T-helper 1 cell treated with Interleukin-12 subunit alpha and Interleukin-12 subunit beta and Interleukin-4 antibody, amounts not matched to agents 30 μg/mL and 1 μg/mL, for 36 hours (primary cell): Measurements from ENCODE around the gene TRAF2.

Source experiments
- H3K27ac Mint-ChIP-seq: one replicate; pipeline ENCODE4 v1.8.0; 2021; ENCODE audit warnings: mild to moderate bottlenecking, mixed read lengths
- H3K27me3 Mint-ChIP-seq: one replicate; pipeline ENCODE4 v1.8.0; 2021; ENCODE audit warnings: low read depth, mixed read lengths
- H3K36me3 Mint-ChIP-seq: one replicate; pipeline ENCODE4 v1.8.0; 2021; ENCODE audit warnings: low read depth, mixed read lengths
- H3K4me1 Mint-ChIP-seq: one replicate; pipeline ENCODE4 v1.8.0; 2021; ENCODE audit warnings: low read depth, mixed read lengths
- H3K4me3 Mint-ChIP-seq: one replicate; pipeline ENCODE4 v1.8.0; 2021; ENCODE audit warnings: mild to moderate bottlenecking, moderate library complexity, mixed read lengths
- H3K9me3 Mint-ChIP-seq: one replicate; pipeline ENCODE4 v1.8.0; 2021; ENCODE audit warnings: mixed read lengths

The TRAF2 gene

DNA sequence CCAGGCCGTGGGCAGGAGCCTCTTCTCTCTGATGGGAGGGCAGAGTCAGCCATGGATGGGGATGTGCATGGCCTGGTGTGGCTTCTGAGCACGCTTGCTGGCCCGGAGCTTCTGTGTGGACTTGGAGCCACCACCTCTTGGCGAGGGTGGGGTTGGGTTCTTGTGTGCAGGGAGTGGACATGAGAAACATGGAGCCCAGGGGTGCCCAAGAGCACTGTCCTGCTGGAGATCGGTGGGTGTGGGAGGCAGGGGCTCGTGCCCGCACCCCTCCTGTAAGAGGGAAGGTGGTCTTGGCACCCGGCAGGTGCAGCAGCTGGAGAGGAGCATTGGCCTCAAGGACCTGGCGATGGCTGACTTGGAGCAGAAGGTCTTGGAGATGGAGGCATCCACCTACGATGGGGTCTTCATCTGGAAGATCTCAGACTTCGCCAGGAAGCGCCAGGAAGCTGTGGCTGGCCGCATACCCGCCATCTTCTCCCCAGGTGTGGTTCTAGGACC, 34.5 kb downstream of the TRAF2 start:
- no peaks in the 10 kb centered on the region for H3K27me3 Mint-ChIP-seq
- H3K27ac Mint-ChIP-seq: no peak overlapping the region
- H3K36me3 Mint-ChIP-seq: peaks cover 41% of the 10 kb centered on the region
- H3K4me3 Mint-ChIP-seq: no peak overlapping the region
- H3K4me1 Mint-ChIP-seq: peaks cover 3% of the 10 kb centered on the region
- H3K9me3 Mint-ChIP-seq: no peaks in the 10 kb centered on the region

DNA sequence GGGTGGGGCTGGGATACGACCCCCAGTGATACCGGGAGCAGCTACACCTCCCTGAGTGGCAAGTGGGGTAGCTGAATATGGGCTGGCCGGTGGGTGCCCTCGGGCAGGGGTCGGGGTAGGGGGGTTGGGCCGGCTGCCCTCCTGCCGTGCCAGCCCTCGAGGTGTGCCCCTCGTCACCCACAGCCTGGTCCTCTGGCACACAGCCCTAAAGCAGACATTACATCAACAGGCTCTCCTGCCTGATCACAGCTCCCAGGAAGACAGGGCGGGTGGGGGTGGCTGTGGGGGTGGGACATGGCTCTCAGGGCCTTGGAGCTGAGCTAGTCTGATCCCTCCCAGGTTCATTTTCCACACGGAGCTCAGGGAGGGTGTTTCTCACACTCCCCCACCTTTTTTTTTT, 35.0 kb downstream of the TRAF2 start:
- Mint-ChIP-seq H3K4me1 (peaks cover 3% of the 10 kb centered on the region), H3K4me3 (no peak overlapping the region), H3K9me3 (no peaks in the 10 kb centered on the region), H3K36me3 (peaks cover 37% of the 10 kb centered on the region), H3K27ac (no peak overlapping the region), H3K27me3 (no peaks in the 10 kb centered on the region)

DNA sequence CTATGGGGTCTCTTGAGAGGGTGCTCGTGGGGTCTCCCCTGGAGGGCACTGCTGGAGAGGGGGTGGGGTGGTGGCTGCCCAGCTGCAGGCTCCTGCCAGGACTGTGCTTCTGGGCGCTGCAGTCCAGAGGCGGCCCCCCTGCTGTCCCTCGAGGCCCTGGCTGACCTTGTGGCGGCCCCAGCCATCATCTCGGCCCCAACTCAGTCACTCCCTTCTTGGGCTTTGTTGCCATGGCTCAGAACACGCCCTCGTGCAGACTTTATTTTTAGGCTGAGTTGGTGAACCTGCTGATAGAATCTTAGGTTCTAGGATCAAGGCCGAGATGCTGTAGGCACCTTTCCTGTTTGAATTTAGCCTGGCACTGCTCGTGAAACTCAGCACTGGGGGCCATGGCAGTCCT, 35.4 kb downstream of the TRAF2 start:
- Mint-ChIP-seq H3K27ac (no peak overlapping the region), H3K4me1 (peaks cover 3% of the 10 kb centered on the region), H3K36me3 (peaks cover 37% of the 10 kb centered on the region), H3K9me3 (no peaks in the 10 kb centered on the region), H3K4me3 (no peak overlapping the region), H3K27me3 (no peaks in the 10 kb centered on the region)

DNA sequence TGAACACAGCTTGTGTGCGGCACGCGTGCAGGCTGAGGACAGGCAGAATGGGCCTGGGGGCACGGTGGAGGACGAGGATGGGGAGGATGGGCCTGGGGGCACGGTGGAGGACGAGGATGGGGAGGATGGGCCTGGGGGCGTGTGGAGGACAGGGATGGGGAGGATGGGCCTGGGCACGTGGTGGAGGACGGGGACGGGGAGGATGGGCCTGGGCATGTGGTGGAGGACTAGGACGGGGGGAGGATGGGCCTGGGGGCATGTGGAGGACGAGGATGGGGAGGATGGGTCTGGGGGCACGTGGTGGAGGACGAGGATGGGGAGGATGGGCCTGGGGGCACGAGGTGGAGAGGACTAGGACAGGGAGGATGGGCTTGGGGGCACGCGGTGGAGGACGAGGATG, 36.2 kb downstream of the TRAF2 start:
- Mint-ChIP-seq H3K27ac (no peak overlapping the region), H3K4me1 (peaks cover 3% of the 10 kb centered on the region), H3K4me3 (no peak overlapping the region), H3K27me3 (no peaks in the 10 kb centered on the region), H3K9me3 (no peaks in the 10 kb centered on the region), H3K36me3 (peaks cover 34% of the 10 kb centered on the region)

DNA sequence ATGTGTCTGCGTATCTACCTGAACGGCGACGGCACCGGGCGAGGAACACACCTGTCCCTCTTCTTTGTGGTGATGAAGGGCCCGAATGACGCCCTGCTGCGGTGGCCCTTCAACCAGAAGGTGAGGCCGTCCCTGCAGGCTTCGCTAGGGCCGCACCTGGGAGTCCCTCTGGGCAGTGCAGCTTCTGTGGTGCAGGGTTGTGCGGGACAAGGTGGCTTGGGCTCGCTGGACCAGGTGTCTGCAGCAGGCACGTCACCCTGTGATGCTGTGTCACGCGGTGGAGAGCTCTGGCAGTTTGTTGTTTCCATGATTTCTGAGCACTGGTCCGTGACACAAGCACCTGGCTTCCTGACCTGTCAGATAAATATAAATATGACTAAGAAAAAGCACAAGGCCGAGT, 37.6 kb downstream of the TRAF2 start:
- H3K4me1 Mint-ChIP-seq: peaks cover 4% of the 10 kb centered on the region
- peaks cover 38% of the 10 kb centered on the region for H3K36me3 Mint-ChIP-seq
- no peaks in the 10 kb centered on the region for H3K27me3 Mint-ChIP-seq
- no peaks in the 10 kb centered on the region for H3K9me3 Mint-ChIP-seq
- no peak overlapping the region for H3K4me3 Mint-ChIP-seq
- H3K27ac Mint-ChIP-seq: no peak overlapping the region

DNA sequence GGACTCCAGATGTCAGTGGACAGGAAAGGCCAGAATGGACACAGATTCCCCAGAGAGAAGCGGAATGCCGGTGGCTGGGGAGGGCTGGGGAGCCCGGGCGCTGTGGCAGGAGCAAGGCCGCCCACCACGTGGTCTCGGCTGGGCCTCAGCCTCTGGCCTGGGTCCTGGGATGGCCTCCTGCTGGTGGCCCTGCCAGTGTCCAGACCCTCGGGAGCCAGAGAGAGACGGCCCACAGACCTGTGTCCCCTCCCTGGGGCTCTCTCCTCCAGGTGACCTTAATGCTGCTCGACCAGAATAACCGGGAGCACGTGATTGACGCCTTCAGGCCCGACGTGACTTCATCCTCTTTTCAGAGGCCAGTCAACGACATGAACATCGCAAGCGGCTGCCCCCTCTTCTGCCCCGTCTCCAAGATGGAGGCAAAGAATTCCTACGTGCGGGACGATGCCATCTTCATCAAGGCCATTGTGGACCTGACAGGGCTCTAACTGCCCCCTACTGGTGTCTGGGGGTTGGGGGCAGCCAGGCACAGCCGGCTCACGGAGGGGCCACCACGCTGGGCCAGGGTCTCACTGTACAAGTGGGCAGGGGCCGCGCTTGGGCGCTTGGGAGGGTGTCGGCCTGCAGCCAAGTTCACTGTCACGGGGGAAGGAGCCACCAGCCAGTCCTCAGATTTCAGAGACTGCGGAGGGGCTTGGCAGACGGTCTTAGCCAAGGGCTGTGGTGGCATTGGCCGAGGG, 39.3 kb downstream of the TRAF2 start:
- H3K27me3 Mint-ChIP-seq: no peaks in the 10 kb centered on the region
- H3K9me3 Mint-ChIP-seq: no peaks in the 10 kb centered on the region
- no peak overlapping the region for H3K4me3 Mint-ChIP-seq
- no peak overlapping the region for H3K27ac Mint-ChIP-seq
- peaks cover 6% of the 10 kb centered on the region for H3K4me1 Mint-ChIP-seq
- H3K36me3 Mint-ChIP-seq: peaks cover 34% of the 10 kb centered on the region

DNA sequence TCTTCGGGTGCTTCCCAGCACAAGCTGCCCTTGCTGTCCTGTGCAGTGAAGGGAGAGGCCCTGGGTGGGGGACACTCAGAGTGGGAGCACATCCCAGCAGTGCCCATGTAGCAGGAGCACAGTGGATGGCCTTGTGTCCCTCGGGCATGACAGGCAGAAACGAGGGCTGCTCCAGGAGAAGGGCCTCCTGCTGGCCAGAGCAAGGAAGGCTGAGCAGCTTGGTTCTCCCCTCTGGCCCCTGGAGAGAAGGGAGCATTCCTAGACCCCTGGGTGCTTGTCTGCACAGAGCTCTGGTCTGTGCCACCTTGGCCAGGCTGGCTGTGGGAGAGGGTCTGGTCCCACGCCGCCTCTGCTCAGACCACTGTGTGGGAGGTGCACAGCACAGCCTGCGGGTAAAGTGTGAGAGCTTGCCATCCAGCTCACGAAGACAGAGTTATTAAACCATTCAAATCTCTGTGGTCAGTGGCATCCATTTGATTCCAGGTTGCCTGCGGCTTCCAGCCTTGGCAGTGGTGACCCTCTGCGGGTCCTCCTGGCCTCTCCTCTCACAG, 39.9 kb downstream of the TRAF2 start:
- peaks cover 33% of the 10 kb centered on the region for H3K36me3 Mint-ChIP-seq
- no peak overlapping the region for H3K4me3 Mint-ChIP-seq
- no peaks in the 10 kb centered on the region for H3K27me3 Mint-ChIP-seq
- peaks cover 6% of the 10 kb centered on the region for H3K4me1 Mint-ChIP-seq
- H3K9me3 Mint-ChIP-seq: no peaks in the 10 kb centered on the region
- H3K27ac Mint-ChIP-seq: peak overlapping the region; percentile 52

DNA sequence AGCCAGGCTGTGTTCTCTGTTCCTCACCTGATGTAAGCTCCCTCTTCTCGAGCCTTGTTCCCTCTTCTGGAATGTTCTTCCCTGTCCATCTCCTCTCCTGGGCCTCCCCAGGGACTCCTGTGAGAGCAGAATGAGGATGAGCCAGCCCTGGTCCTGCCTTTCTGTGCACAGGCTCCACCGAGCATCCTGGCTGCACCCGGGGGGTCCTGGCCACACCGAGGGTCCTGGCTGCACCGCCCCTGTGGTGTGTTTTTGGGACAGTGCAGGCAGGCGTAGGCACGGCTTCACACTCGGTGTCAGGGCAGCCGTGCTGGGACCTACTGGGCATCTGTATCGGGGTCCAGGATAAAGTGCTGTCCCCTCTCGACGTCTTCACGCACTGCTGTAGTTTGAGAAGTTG, 40.4 kb downstream of the TRAF2 start:
- Mint-ChIP-seq H3K36me3 (peaks cover 34% of the 10 kb centered on the region), H3K27ac (peak overlapping the region; percentile 52), H3K4me1 (peaks cover 6% of the 10 kb centered on the region), H3K4me3 (no peak overlapping the region), H3K9me3 (no peaks in the 10 kb centered on the region), H3K27me3 (no peaks in the 10 kb centered on the region)

DNA sequence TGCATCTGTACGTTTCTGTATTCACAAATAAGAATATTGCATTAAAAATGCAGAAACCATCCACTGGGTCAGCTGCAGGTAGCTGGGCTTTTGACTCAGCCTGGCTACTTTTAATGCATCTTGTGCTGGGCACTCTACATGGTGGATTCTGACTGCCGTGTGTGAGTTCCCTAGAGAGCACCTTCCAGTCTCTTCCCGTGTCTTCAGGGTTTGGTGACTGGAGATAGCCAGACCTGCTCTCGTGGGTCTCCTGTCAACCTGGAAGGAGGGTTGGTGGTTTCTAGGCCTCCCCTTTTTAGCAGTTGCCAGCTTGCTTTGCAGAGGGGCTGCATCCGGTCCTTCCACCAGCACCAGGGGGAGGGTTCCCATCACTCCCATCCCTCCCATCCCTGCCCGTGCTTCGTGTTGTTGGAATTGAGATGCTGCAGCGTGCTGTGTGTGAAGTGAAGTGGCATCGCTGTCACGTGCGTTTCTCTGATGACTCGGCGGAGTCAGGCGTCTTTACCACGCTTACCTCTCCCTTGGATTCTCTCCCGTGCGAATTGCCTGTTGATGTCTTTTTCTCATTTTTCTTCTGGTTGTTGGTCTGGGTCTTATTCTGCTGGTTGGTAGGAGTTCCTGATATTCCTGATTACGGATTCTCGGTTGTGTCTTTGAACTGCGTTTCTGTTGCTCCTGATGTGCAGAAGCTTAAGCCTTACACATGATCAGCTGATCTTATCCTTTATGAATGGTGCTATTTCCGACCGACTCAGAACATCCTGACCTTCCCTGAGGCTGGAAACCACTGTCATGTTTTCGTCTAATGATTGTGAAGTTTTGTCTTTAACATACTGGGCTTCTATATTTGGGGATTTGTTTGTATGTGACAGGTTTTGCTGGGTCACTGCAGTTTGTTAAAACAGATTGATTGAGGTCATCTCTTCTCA, 41.3 kb downstream of the TRAF2 start:
- peaks cover 37% of the 10 kb centered on the region for H3K36me3 Mint-ChIP-seq
- no peaks in the 10 kb centered on the region for H3K9me3 Mint-ChIP-seq
- peaks cover 10% of the 10 kb centered on the region for H3K4me1 Mint-ChIP-seq
- H3K4me3 Mint-ChIP-seq: no peak overlapping the region
- peak overlapping the region; percentile 28 for H3K27ac Mint-ChIP-seq
- H3K27me3 Mint-ChIP-seq: no peaks in the 10 kb centered on the region

DNA sequence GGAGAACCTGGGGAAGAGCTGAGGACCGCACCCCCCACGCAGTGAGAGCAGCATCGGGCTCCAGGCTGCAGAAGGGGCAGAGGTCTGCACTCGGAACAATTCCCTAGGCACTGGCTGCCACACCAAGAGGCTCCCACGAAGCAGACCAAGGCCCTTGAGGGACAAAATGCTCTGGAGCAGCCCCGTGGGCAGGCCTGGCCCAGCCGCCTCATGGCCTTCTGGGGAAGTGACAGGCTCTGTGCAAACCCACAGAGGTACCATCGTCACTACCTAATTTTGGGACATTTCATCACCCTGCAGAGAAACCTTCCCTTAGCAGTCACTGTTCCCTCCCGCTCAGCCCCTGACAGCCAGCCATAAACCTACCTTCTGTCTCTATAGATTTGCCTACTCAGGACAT, 42.3 kb downstream of the TRAF2 start:
- Mint-ChIP-seq H3K9me3 (no peaks in the 10 kb centered on the region), H3K27ac (peak overlapping the region; percentile 3), H3K36me3 (peaks cover 43% of the 10 kb centered on the region), H3K4me1 (peaks cover 12% of the 10 kb centered on the region), H3K27me3 (no peaks in the 10 kb centered on the region), H3K4me3 (no peak overlapping the region)

DNA sequence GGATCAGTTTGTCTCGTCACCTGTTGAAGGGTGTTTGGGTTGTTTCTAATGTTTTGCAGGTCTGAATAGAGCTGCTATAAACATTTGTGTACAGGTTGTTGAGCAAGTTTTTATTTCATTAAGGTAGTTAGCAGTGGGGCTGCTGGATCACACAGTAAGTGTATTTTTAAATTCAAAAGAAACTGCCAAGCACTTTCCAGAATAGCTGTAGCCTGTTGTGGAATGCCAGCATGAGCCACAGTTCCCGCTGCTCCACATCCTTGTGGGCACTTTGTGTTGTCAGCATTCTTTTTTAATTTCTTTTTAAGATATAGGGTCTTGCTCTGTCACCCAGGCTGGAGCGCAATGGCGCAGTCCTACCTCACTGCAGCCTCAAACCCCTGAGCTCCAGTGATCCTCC, 43.7 kb downstream of the TRAF2 start:
- no peaks in the 10 kb centered on the region for H3K9me3 Mint-ChIP-seq
- H3K27ac Mint-ChIP-seq: no peak overlapping the region
- H3K4me1 Mint-ChIP-seq: peaks cover 19% of the 10 kb centered on the region
- peaks cover 46% of the 10 kb centered on the region for H3K36me3 Mint-ChIP-seq
- no peak overlapping the region for H3K4me3 Mint-ChIP-seq
- H3K27me3 Mint-ChIP-seq: no peaks in the 10 kb centered on the region

DNA sequence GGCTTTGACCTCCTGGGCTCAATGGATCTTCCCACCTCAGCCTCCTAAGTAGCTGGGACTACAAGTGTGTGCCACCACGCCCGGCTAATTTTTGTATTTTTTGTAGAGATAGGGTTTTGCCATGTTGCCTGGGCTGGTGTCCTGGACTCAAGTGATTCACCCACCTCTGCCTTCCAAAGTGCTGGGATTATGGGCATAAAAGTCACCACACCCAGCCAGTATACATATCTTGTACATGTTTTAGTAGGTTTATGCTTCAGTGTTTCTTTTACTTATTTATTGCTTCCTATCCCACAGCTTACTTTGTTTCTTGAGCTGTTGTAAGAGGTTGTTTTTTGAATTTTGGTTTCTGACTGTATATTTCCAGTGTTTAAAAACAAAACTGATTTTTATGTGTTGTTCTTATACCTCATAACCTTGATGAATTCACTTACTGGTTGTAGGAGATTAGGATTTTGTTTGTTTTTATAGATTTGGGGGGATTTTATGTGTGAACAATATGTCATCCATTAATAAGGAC, 45.4 kb downstream of the TRAF2 start:
- Mint-ChIP-seq H3K4me3 (no peak overlapping the region), H3K27ac (peak overlapping the region; percentile 18), H3K36me3 (peaks cover 47% of the 10 kb centered on the region), H3K9me3 (no peaks in the 10 kb centered on the region), H3K4me1 (peaks cover 19% of the 10 kb centered on the region), H3K27me3 (no peaks in the 10 kb centered on the region)

DNA sequence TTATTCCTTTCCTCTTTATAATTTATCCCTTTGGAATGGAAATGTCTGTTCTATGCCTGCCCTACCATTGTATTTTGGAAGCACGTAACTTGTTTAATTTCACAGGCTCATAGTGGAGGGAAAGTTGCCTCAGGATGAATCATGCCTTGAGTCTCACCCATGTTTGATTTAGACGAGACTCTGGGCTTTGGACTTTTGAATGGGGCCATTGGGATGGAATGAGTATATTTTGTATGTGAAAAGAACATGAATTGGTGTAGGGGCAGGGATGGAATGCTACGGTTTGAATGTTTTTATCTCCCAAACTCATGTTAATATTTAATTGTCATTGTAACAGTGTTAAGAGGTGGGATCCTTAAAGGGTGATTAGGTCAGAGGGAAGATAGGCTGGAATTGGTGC, 48.0 kb downstream of the TRAF2 start:
- no peak overlapping the region for H3K27ac Mint-ChIP-seq
- H3K4me3 Mint-ChIP-seq: no peak overlapping the region
- H3K27me3 Mint-ChIP-seq: no peaks in the 10 kb centered on the region
- H3K36me3 Mint-ChIP-seq: peaks cover 38% of the 10 kb centered on the region
- H3K4me1 Mint-ChIP-seq: peaks cover 16% of the 10 kb centered on the region
- no peaks in the 10 kb centered on the region for H3K9me3 Mint-ChIP-seq

DNA sequence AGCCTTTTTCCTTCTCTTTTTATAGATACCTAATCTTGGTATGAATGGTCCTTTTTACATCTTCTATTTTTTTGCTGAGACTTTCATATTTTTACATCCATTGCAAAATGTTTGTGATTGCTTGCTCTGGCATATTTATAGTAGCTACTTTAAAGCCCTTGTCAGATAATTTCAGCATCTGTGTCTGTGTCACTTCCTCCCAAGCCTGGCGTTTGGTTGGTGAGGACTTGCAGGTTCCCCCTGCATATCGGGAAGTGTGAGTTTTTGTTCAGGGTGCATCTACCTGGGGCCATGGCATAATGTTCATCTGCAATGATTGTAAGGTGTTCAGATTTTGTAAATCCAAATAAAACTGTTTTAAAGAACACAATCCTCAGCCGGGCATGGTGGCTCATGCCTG, 49.3 kb downstream of the TRAF2 start:
- H3K9me3 Mint-ChIP-seq: no peaks in the 10 kb centered on the region
- peaks cover 16% of the 10 kb centered on the region for H3K4me1 Mint-ChIP-seq
- no peaks in the 10 kb centered on the region for H3K27me3 Mint-ChIP-seq
- no peak overlapping the region for H3K4me3 Mint-ChIP-seq
- H3K36me3 Mint-ChIP-seq: peaks cover 33% of the 10 kb centered on the region
- no peak overlapping the region for H3K27ac Mint-ChIP-seq
